ENCODE data around the gene DUS3L. TPM values are rescaled to one million over a fixed set of nuclear protein-coding genes. Genes with fewer than 3 reads are reported as not detected.
A peak's percentile ranks its signal among the peaks of the same experiment; 100 is the strongest.

The DUS3L gene
- total RNA-seq, 4 donors from 2014 or later = 20.3 to 34.1 (median 27.3) TPM

DNA sequence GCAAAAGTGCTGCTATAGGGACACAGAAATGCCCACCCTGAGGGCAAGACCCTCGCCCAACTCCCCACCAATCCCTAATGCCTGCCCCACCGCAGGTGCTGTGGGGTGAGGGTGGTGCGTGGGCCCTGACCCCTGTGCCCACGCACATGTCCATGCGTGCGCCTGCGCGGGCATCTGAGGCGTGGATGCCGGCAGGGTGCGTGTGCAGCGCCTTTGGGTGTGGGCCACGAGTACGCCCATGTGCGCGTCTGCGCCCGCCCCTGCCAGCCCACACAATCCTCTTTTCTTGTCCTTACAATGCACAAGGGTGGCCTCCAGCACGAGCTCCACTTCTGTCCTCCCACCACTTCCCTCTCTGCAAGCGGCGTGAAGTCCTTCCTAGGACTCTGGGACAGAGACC, 34.2 kb upstream of the DUS3L start:
- Histone ChIP-seq H3K27ac (replicated peaks in 1 of 4) (no peak overlapping the region), H3K4me1 (peaks cover 27 to 60% (median 50%) of the 10 kb centered on the region in 4 donors), H3K4me3 (no peak overlapping the region), H3K9me3 (no peaks in the 10 kb centered on the region), H3K27me3 (peaks cover 0 to 33% (median 1%) of the 10 kb centered on the region in 4 donors), H3K36me3 (no peaks in the 10 kb centered on the region)
- intact Hi-C loops (cut with DNase I) = loop anchor here (5.0 kb wide), 1 partner anchor 67 kb away; no protein-coding TSS in a partner anchor
- DNase-seq (ENCODE audit: extremely low spot score) = no peak
- TF ChIP-seq EP300 (IDR thresholded peaks at IDR 0.05) (no peak), POLR2A (IDR thresholded peaks at IDR 0.05; ENCODE audit: low read depth) (no peak)
- TF ChIP-seq, protein P1, sequence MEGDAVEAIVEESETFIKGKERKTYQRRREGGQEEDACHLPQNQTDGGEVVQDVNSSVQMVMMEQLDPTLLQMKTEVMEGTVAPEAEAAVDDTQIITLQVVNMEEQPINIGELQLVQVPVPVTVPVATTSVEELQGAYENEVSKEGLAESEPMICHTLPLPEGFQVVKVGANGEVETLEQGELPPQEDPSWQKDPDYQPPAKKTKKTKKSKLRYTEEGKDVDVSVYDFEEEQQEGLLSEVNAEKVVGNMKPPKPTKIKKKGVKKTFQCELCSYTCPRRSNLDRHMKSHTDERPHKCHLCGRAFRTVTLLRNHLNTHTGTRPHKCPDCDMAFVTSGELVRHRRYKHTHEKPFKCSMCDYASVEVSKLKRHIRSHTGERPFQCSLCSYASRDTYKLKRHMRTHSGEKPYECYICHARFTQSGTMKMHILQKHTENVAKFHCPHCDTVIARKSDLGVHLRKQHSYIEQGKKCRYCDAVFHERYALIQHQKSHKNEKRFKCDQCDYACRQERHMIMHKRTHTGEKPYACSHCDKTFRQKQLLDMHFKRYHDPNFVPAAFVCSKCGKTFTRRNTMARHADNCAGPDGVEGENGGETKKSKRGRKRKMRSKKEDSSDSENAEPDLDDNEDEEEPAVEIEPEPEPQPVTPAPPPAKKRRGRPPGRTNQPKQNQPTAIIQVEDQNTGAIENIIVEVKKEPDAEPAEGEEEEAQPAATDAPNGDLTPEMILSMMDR (IDR thresholded peaks at IDR 0.05) = no peak
- 88% methylated on average over 20 of the region's 21 CpGs for WGBS

DNA sequence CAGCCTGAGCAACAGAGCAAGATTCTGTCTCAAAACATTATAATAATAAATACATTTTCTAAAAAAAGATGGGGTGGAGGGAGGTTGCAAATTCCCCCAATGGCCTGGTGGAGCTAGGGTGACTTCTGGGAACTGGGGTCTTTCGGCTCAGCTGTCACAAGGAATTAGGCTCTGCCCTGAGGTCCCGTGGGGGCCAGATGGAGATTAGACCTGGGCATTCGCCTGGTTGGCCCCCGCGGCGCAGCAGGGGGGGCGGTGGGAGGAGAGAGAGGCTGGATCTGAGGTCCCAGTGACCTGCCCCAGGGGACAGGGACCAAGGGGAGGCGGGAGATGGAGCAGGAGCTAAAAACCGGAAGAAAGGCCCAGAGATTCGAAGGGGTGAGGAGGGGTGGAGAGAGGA, 33.8 kb upstream of the DUS3L start:
- intact Hi-C loops (cut with DNase I) = loop anchor here (5.0 kb wide), 1 partner anchor 68 kb away; no protein-coding TSS in a partner anchor
- H3K27ac ChIP-seq (replicated peaks in 1 of 4) = no peak overlapping the region
- no peak for DNase-seq (ENCODE audit: extremely low spot score)
- TF ChIP-seq POLR2A (IDR thresholded peaks at IDR 0.05; ENCODE audit: low read depth) (no peak), EP300 (IDR thresholded peaks at IDR 0.05) (no peak), POLR2AphosphoS5 (IDR thresholded peaks at IDR 0.05) (no peak)
- TF ChIP-seq, protein P1 (IDR thresholded peaks at IDR 0.05) = no peak
- no peaks in the 10 kb centered on the region for H3K36me3 ChIP-seq
- H3K4me3 ChIP-seq = no peak overlapping the region
- WGBS = 84% methylated on average over 10 of the region's 10 CpGs
- no peaks in the 10 kb centered on the region for H3K9me3 ChIP-seq
- H3K27me3 ChIP-seq = peaks cover 0 to 30% (median 1%) of the 10 kb centered on the region in 4 donors
- H3K4me1 ChIP-seq = peaks cover 27 to 55% (median 47%) of the 10 kb centered on the region in 4 donors

DNA sequence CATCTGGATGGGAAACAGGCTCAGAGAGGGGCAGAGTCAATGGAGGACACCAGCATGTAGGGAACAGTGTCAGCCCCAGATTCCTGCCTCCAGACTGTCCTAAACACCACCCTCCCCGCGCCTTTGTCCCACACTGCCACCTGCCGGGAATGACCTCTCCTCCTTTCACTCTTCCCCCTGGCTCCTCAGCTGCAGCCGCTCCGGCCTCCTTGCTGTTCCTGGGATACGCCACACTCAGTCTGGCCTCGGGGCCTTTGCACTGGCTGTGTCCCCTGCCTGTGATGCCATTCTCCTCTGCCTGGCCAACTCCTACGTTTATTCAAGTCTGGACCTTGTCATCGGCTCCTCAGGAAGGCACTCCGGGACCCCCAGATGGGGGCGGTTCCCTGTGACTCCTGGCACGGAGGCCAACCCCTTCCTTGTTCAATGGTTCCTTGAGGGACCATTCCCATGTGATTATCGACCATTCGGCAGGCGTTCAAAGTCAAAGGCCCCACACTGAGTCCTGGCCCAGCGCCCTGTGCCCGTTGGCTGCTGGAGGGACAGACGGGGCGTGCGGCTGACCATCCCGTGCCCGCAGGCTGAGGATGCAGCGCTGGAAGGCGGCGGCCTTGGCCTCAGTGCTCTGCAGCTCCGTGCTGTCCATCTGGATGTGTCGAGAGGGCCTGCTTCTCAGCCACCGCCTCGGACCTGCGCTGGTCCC, 32.8 kb upstream of the DUS3L start:
- no peak for DNase-seq (ENCODE audit: extremely low spot score)
- no peaks in the 10 kb centered on the region for H3K9me3 ChIP-seq
- H3K27ac ChIP-seq (replicated peaks in 1 of 4) = no peak overlapping the region
- no peaks in the 10 kb centered on the region for H3K36me3 ChIP-seq
- 82% methylated on average over 12 of the region's 30 CpGs for WGBS
- H3K4me3 ChIP-seq = no peak overlapping the region
- H3K4me1 ChIP-seq = peaks cover 22 to 45% (median 37%) of the 10 kb centered on the region in 4 donors
- peaks cover 0 to 20% (median 0%) of the 10 kb centered on the region in 4 donors for H3K27me3 ChIP-seq
- intact Hi-C loops (cut with DNase I) = no loop called here
- TF ChIP-seq, protein P1 (IDR thresholded peaks at IDR 0.05) = peak in 1 of 3 experiments; percentile 8
- TF ChIP-seq POLR2A (IDR thresholded peaks at IDR 0.05; ENCODE audit: low read depth) (no peak), POLR2AphosphoS5 (IDR thresholded peaks at IDR 0.05) (no peak)

DNA sequence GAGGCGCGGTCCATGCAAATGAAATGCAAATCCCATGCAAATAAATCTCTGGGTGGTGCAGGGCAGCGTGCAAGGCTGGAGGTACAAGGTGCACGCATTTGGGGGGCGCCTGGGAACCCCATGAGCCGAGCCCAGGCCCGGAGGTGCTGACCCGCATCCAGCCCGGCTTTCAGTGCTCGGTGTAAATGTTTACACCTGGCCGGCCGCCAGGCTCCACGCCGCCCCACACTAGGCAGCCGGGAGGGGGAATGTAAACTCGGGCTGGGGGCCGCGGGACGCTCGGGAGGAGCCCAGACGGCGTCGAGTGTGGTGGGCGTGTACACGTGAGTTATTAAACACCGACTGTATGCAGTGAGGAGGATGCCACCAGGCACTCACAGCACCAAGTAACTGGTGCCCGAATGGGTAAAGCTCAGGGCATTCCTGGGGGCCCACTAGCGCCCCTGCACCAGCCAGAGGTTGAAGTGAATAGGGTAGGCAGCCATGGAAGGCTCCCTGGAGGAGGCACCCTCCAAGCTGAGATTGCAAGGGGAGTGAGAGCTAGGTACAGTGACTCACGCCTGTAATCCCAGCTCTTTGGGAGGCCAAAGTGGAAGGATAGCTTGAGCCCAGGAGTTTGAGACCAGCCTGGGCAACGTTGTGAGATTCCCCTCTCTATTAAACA, 31.4 kb upstream of the DUS3L start:
- Histone ChIP-seq H3K4me3 (peak overlapping the region in 1 of 4 donors; percentile 12), H3K4me1 (peaks cover 16 to 32% (median 25%) of the 10 kb centered on the region in 4 donors), H3K9me3 (no peaks in the 10 kb centered on the region), H3K27ac (replicated peaks in 1 of 4) (no peak overlapping the region), H3K36me3 (no peaks in the 10 kb centered on the region), H3K27me3 (peaks cover 0 to 7% (median 0%) of the 10 kb centered on the region in 4 donors)
- WGBS = 40% methylated on average over 7 of the region's 30 CpGs
- TF ChIP-seq EP300 (IDR thresholded peaks at IDR 0.05) (no peak), POLR2A (IDR thresholded peaks at IDR 0.05; ENCODE audit: low read depth) (no peak), POLR2AphosphoS5 (IDR thresholded peaks at IDR 0.05) (no peak)
- TF ChIP-seq, protein P1 (IDR thresholded peaks at IDR 0.05) = no peak
- intact Hi-C loops (cut with DNase I) = no loop called here
- DNase-seq (ENCODE audit: extremely low spot score) = no peak

All from esophagus muscularis mucosa (tissue), 4 donors.